GM19438 (cell line): ENCODE results near the gene CACNB4.

Experiments used
- ATAC-seq: cut with Tn5 transposase; IDR thresholded peaks from one replicate; pipeline ENCODE4 v1.9.1; 2021; ENCODE audit warnings: low read depth; ENCODE audit not compliant: unreplicated experiment

CACNB4 gene

GRCh38 chr2:151840216-151841046 is 258.4 kb downstream of the CACNB4 start:
- peak; percentile 96 for ATAC-seq

GRCh38 chr2:151837926-151838325 is 260.9 kb downstream of the CACNB4 start:
- no peak for ATAC-seq

- peak; percentile 71 for ATAC-seq
Measured at GRCh38 chr2:151833984-151834383, 264.9 kb downstream of the CACNB4 start.

- ATAC-seq: no peak
Measured at GRCh38 chr2:151830961-151831360, 267.9 kb downstream of the CACNB4 start.

GRCh38 chr2:151828890-151829324 is 269.9 kb downstream of the CACNB4 start:
- ATAC-seq: no peak

- peak; percentile 96 for ATAC-seq
Measured at GRCh38 chr2:151828143-151828889, 270.5 kb downstream of the CACNB4 start, which contains the start of gene ARL5A. Gene ARL5A, minus strand, starts transcription at chr2:151828421. Its CDS starts 245 bp downstream, at chr2:151828176.

- peak; percentile 26 for ATAC-seq
Measured at GRCh38 chr2:151827564-151828142, 271.2 kb downstream of the CACNB4 start.

- no peak for ATAC-seq
Measured at GRCh38 chr2:151826737-151827157, 272.1 kb downstream of the CACNB4 start.

GRCh38 chr2:151824886-151825285 is 274.0 kb downstream of the CACNB4 start:
- ATAC-seq: no peak

- no peak for ATAC-seq
Measured at GRCh38 chr2:151823651-151824050, 275.2 kb downstream of the CACNB4 start.

- ATAC-seq: no peak
Measured at GRCh38 chr2:151819920-151820319, 278.9 kb downstream of the CACNB4 start.

- ATAC-seq: no peak
Measured at GRCh38 chr2:151817929-151818328, 280.9 kb downstream of the CACNB4 start.

- ATAC-seq: no peak
Measured at GRCh38 chr2:151816843-151817242, 282.0 kb downstream of the CACNB4 start.

GRCh38 chr2:151815821-151816489 is 282.9 kb downstream of the CACNB4 start:
- no peak for ATAC-seq

GRCh38 chr2:151810489-151810888 is 288.4 kb downstream of the CACNB4 start:
- no peak for ATAC-seq

- no peak for ATAC-seq
Measured at GRCh38 chr2:151809073-151809383, 289.8 kb downstream of the CACNB4 start.

- no peak for ATAC-seq
Measured at GRCh38 chr2:151808258-151809072, 290.4 kb downstream of the CACNB4 start.

GRCh38 chr2:151805961-151806360 is 292.9 kb downstream of the CACNB4 start:
- ATAC-seq: no peak

- no peak for ATAC-seq
Measured at GRCh38 chr2:151805343-151805742, 293.5 kb downstream of the CACNB4 start.

- ATAC-seq: no peak
Measured at GRCh38 chr2:151803811-151804210, 295.0 kb downstream of the CACNB4 start.
